Measurements from ENCODE around the gene PLPP2.

The PLPP2 gene

GRCh38 chr19:291006-291521 lies at the start of gene PLPP2:
Gene PLPP2, minus strand, starts transcription at chr19:291403. Its CDS starts 67 bp downstream, at chr19:291336.
- DNase-seq: peak in 2 of 3 experiments; percentile 77 to 86

GRCh38 chr19:340620-341385 lies 49.6 kb upstream of the PLPP2 start:
- no peak for DNase-seq

DNA sequence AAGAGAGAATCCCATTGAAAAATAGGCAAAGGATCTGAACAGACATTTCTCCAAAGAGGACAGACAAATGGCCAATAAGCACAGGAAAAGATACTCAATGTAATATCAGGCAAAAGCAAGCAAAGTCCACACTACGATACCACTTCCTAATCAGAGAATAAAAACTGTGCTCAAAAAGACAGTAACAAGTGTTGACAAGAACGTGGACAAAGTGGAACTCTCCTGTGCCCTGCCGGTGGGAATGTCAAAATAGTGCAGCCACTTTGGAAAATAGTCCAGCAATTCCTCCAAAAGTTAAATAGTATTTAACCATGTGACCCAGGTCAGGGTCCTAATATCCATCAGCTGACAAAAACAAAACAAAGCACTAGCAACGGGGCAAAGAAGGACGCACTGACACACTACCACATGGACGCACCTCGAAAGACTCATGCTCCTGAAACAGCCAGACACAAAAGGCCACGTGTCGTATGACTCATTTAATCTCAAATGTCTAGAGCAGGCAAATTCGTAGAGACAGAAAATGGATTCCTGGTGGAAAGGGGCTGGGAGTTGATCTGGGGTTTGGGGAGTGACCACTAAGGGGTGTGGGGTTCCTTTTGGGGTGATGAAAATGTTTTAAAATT lies 48.2 kb upstream of the PLPP2 start:
- DNase-seq: no peak

DNA sequence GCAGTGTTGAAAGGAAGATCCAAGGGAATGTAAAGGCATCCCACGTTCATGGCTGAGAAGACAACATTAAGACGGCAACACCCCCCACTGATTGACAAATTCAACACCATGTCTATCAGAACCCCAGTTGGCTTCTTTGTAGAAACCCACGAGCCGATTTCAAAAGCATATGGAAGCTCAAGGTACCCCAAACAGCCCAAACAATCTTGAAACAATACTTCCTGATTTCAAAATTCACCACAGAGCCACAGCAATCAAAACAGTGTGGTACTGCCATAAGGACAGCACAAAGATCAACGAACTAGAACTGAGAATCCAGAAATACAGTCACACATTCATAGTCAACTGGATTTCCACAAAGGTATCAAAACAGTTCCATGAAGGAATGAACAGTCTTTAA lies 47.2 kb upstream of the PLPP2 start:
- DNase-seq: no peak

DNA sequence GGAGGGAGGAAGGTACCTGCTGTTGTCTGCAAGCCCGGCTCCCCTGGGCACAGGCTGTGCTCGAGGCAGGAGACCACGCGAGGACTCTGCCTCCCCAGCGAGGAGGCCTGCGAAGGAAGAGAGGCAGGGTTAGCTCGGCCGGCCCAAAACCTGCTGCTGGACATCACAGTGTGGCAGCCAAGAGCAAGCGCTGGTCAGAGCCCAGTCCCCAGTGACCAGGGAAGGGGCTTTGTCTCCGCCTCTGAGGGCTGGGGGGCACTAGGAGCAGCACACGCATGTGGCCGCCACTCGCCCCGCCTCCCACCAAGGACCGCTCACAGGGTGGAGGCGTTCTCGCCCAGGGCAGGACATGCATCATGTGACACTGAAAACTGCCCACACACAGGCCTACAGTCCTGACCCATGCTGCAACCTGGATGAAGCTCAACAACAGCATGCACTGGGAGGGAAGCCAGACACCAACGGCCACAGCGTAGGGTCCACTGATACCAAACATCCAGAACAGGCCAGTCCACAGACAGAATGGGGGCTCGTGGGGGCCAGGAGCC lies 44.9 kb upstream of the PLPP2 start:
- DNase-seq: no peak

- no peak for DNase-seq
Measured at GRCh38 chr19:335486-336066, 44.4 kb upstream of the PLPP2 start.

- DNase-seq: no peak
Measured at GRCh38 chr19:335072-335471, 43.9 kb upstream of the PLPP2 start.

- DNase-seq: no peak
Measured at GRCh38 chr19:334296-335071, 43.3 kb upstream of the PLPP2 start.

DNA sequence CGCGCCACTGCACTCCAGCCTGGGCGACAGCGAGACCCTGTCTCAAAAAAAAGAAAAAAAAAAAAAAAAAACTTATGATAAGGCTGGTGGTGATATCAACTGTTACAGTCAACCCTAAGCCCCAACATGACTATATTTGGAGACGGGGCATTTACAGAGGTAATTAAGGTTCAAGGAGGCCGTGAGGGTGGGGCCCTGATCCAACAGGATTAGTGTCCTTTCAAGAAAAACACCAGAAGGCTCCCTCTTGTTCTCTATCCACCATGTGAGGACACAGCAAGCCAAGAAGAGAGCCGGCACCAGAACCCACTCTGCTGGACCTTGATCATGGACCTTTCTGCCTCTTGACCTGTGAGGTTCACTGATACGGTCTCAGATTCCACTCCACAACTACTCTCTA lies 39.3 kb upstream of the PLPP2 start:
- no peak for DNase-seq

- no peak for DNase-seq
Measured at GRCh38 chr19:329876-330275, 38.7 kb upstream of the PLPP2 start.

GRCh38 chr19:328025-328505 lies 36.9 kb upstream of the PLPP2 start:
- DNase-seq: peak in 1 of 3 experiments; percentile 36

DNA sequence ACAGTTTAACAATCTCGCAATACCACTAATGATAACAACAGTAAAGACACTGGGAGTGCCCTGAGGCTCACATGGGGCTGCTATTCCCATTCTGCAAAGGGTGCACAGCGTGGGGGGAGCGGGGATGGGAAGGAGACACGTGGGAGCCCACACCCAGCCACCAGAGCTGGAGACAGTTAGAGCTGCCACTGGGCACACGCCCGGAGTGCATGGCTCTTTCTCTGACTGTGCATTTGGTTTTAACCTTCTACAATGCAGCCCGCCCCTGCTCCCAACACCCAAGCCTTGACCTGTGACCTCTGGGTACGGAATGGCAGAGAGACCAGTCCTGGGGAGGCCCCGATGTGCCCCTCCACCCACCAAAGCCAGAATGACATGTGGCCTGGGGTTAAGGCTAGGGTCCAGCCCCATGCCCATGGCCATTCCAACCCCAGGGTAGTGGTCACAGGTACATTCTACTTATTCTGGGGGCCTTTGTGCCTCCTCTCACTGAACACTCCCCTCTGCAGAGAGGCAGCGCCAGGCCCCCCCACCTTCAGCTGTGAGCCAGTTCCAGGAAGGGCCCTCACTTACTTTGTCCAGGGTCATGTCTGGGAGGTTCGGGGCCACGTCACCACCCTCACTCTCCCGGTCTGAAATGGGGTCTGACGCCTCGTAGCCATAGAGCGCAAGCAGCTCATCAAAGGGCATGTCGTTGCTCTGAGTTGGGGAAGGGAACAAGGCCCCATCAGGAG lies 36.3 kb upstream of the PLPP2 start:
- no peak for DNase-seq

DNA sequence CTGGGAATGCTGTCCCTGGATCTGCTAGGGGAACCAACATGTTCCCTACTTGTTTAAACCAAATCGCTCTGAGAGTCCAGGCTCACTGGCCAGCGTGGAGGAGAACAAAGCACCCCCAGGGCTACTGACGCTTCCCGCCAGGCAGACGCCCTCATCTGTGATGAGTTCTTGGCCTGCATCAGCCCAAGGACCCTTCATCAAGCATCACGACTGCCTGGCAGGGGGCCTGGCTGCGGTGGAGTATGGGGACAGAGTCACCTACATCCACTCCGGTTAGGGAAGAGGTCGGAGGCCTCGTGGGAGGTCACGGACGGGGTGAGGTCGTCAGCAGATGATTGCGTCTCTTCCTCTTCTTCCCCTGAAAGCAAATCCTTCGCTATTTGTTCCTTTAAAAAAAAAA lies 35.7 kb upstream of the PLPP2 start:
- no peak for DNase-seq

DNA sequence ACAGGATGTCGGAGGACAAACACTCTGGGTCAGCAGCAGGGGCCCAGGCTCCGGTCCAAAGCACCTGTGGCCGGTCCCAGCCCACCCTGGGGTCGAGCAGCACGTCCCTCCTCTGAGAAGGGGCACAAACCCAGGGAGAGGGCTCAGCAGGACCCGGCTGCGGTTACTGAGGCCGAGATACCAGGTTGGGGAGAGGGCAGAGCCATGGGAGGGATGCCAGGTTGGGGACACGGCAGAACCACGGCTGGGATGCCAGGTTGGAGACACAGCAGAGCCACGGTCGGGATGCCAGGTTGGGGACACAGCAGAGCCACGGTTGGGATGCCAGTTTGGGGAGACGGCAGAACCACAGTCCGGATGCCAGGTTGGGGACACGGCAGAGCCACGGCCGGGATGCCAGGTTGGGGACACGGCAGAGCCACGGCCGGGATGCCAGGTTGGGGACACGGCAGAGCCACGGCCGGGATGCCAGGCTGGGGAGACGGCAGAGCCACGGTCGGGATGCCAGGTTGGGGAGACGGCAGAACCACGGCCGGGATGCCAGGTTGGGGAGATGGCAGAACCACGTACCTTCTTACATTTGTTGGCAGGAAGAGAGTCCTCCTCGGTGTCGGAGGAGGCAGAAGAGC lies 34.8 kb upstream of the PLPP2 start:
- no peak for DNase-seq

- DNase-seq: no peak
Measured at GRCh38 chr19:325173-325936, 34.2 kb upstream of the PLPP2 start.

DNA sequence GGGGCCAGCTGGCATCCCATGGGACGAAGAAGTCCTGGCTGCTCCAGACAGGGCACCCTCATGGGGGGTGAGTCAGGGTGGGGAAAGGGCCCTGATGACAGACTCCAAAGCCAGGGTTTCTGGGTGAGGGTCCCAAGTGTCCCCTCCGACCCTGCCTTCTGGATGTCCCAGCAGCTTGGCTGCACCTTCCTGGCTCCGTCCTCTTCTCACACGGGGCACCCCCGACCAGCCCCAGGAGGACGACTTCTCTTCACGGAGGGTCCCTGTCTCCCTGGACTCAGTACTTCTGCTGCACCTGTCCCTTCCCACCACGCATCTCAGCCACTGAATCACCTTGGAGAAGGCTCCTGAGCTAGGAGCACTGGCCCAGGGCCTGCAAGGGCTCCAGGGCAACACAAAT lies 33.5 kb upstream of the PLPP2 start:
- no peak for DNase-seq

DNA sequence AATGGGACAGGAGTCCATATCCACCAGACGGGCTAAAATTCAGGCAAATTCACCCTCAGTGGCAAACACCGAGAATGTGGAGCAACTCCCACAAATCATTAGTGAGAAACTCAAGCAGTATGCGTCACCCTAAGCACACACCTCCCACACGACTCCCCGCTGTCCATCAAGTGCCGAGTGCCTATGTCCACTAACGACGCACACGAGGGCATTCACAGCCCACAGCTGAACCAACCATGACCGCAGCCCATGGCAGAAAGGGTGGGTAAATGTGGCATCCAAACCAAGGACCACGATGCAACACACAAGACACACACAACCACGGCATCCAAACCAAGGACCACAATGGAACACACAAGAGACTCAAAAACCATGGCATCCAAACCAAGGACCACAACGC lies 31.4 kb upstream of the PLPP2 start:
- DNase-seq: no peak

DNA sequence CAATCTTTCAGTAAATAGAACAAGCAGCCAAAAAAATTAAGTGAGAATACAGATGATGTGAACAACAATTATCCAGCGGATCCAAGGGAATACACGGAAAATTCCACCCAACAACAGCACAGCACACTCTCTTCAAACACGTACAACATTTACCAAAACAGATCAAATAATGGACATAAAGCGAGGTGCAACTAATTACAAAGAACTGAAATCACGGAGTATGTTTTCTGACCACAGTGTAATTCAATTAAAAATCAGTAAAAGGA lies 27.2 kb upstream of the PLPP2 start:
- DNase-seq: no peak

GRCh38 chr19:317710-318508 lies 26.7 kb upstream of the PLPP2 start:
- no peak for DNase-seq

DNA sequence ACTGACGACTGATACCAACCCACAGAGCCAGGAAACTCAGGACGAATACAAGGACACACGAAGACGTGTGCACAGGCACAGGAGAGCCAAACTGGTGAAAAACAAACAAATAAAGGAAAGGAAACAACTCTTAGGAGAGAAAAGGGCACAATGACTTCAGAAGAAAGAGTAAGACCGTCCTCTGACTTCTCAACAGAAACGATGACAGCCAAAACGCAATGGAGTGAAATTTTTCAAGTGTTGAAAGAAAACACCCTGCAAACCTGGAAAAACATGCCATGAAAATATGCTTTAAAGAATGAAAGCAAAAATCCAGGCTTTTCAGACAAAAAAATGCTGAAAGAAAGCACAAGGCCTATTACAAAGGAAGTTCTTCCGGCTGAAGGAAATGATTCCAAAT lies 24.6 kb upstream of the PLPP2 start:
- no peak for DNase-seq

Measured in NCI-H1417 (cell line).